ENCODE measurements around the gene SLC22A17. TPM values are rescaled to one million over a fixed set of nuclear protein-coding genes. Genes with fewer than 3 reads are reported as not detected.
"Not testable (repeated sequence)": the region's sequence is repeated elsewhere in the genome, so short reads cannot be mapped to it uniquely, and the experiment has no call there.

Gene SLC22A17
- total RNA-seq, 1 donor from 2014 or later, result 2.3 TPM

DNA sequence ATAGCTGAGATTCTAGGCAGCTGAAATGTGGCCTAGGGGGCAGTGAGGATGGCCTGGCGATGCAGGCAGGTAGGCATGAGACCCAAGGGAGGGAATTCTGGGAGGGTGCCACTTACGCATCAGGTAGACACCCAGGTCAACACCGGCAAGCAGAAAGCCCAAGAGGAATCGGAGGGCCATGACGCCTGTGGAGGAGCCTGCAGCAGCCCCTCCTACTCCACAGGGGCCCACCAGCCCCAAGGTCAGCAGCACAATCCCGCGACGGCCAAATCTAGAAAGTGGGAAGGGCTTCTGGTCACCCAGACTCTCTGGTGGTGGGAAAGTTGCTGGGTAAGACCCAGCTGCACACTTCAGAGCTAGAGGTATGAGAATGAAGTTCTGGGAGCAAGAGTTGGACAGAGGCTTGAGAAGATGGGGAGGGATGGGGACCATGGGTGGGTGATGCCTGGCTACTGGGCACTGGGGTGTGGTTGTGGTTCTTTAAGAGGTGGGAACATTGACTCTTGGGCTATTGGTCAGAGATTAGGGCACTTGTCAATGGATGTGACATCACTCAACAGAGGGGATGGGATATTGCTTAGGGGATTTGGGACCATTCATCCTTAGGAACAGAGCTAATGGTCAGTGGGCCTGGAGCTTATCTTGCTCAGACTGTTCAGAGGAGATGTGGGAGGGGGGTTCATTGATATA lies 3.4 kb downstream of the SLC22A17 start:
- Mint-ChIP-seq H3K27ac (no peak overlapping the region), H3K36me3 (ENCODE audit: low read depth) (no peaks in the 10 kb centered on the region), H3K4me3 (no peak overlapping the region), H3K27me3 (peaks cover 32% of the 10 kb centered on the region), H3K4me1 (peaks cover 4% of the 10 kb centered on the region), H3K9me3 (no peaks in the 10 kb centered on the region)
- no peak for DNase-seq
- intact Hi-C loops (cut with micrococcal nuclease), result no loop called here

DNA sequence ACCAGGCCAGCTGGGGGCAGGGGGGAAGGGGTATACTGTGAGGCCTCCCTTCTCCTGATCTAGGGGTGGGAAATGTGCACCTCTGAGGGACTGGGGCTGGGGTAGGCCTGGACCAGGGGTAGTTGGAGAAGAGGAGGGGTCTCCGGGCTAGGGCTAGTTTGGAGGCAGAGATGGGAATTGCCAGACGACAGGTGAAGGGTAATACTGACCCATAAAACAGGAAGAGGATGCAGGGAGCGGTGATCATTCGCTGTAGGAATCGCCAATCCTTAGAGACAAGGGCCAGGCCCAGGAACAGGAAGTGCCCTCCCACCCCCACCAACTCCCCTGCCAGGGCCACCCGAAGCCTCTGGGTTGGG lies 4.4 kb downstream of the SLC22A17 start:
- no peak for DNase-seq
- peaks cover 25% of the 10 kb centered on the region for H3K27me3 Mint-ChIP-seq
- H3K36me3 Mint-ChIP-seq (ENCODE audit: low read depth), result no peaks in the 10 kb centered on the region
- intact Hi-C loops (cut with micrococcal nuclease), result no loop called here
- no peak overlapping the region for H3K4me3 Mint-ChIP-seq
- no peaks in the 10 kb centered on the region for H3K9me3 Mint-ChIP-seq
- no peak overlapping the region for H3K27ac Mint-ChIP-seq
- peaks cover 4% of the 10 kb centered on the region for H3K4me1 Mint-ChIP-seq

DNA sequence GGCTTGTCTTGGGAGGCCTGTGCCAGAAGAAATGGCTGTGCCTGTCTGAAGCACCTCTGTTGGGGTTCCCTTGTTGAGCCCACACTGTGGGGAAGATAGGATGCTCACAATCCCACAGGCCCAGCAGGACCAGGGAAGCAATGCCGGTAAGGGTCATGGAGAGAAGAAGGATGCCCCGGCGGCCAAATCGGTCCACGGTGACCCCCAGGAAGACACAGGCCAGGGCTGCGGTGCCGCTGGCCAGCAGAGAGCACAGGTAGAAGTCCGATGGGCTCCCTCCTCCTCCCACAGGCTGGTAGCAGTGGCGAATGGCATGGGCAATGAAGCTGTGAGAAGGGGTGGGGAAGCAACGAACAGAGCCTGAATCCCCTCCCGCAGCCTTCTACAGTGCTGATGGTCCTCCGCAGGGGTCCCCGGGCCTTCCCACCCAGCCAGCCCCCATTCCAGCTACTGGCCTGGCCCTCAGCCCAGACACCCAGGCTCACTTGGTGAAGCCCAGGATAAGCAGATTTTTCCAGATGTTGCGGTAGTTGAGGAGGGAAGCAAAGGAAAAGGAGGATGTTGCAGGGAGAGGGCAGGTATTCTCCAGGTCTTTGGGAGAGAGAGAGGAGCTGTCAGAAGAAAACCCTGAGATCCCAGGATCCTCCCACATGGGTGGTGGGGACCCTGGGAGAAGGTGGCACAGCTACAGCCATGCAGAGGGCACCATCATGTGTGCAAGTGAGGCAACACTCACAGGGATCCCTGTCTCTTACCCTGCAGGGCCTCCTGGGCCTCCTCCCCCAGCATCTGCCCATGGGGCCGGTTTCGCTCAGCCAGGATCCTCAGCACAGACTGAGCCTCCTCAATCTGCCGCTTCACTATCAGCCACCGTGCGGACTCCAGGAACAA lies 5.0 kb downstream of the SLC22A17 start:
- Mint-ChIP-seq H3K4me3 (no peak overlapping the region), H3K27ac (no peak overlapping the region), H3K36me3 (ENCODE audit: low read depth) (no peaks in the 10 kb centered on the region), H3K4me1 (peaks cover 2% of the 10 kb centered on the region), H3K27me3 (peaks cover 20% of the 10 kb centered on the region), H3K9me3 (no peaks in the 10 kb centered on the region)
- intact Hi-C loops (cut with micrococcal nuclease), result no loop called here
- no peak for DNase-seq

DNA sequence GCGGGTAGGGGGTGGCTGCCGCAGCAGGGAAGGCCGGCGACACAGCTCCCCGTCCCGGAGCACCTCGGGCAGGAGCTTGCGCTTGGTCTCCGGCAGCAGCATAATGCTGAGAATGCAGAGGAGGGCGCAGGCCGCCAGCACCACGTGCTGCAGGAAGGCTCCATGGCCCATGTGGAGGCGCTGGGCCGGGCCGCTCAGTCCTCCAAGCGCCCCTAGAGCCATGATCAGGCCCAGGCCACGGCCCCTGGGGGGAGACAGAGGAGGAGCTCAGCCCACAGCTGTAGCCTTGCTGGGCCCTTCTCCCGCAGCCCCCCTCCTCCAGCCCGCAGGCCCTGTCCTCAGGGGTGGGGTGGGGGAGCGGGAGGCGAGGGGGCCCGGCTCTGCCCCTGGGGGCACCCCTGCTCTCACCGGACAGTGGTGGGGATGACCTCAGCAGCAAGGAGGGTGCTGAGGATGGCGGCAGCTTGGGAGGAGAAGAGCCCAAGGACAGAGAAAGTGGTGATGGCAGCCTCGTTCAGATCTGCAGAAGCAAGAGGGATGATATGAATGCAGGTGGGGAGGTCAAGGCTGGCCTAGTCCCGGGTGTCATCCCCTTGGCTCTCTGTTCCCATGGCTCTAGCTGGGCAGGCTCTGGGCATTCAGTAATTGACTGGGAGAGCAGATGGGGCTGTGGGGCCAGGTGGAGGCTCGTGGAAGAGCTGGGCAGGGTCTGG lies 5.8 kb downstream of the SLC22A17 start:
- no peak for DNase-seq
- H3K4me1 Mint-ChIP-seq, result peaks cover 2% of the 10 kb centered on the region
- intact Hi-C loops (cut with micrococcal nuclease), result no loop called here
- H3K36me3 Mint-ChIP-seq (ENCODE audit: low read depth), result no peaks in the 10 kb centered on the region
- H3K27ac Mint-ChIP-seq, result no peak overlapping the region
- no peaks in the 10 kb centered on the region for H3K9me3 Mint-ChIP-seq
- H3K27me3 Mint-ChIP-seq, result peaks cover 25% of the 10 kb centered on the region
- no peak overlapping the region for H3K4me3 Mint-ChIP-seq

DNA sequence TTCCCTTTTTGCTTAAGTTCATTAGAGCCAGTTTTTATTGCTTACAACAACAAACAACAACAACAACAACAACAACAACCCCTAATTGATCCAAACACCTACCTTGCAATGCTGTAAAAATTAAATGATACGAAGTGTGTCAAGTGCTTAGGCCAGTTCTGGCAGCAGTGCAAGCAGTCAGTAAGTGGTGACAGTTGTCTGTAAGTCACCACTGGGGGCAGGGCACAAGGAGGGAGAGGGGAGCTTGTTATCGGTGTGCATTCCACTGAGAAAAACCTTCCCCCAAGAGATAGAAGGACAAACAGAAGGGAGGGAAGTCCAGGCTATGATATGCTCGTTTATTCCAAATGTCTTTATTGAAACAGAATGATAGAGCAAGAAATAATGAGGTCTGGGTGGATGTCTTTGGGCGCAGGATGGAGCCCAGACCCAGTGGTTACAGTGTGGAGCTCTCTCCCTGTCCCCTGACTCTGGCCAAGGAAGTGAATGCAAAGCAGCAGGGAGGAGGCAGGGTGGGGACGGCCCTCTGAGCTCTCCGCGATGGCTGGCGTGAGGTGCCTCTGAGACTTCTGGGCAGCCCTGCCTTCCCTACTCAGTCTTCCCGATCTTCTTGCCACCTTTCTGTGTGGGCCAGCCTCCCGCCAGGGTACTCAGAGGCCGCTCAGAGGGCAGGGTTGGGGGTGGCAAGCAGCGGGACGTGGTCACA lies 6.5 kb downstream of the SLC22A17 start:
- H3K4me1 Mint-ChIP-seq, result peaks cover 2% of the 10 kb centered on the region
- H3K27ac Mint-ChIP-seq, result no peak overlapping the region
- H3K4me3 Mint-ChIP-seq, result no peak overlapping the region
- no peak for DNase-seq
- no peaks in the 10 kb centered on the region for H3K9me3 Mint-ChIP-seq
- intact Hi-C loops (cut with micrococcal nuclease), result no loop called here
- H3K36me3 Mint-ChIP-seq (ENCODE audit: low read depth), result no peaks in the 10 kb centered on the region
- peaks cover 22% of the 10 kb centered on the region for H3K27me3 Mint-ChIP-seq

DNA sequence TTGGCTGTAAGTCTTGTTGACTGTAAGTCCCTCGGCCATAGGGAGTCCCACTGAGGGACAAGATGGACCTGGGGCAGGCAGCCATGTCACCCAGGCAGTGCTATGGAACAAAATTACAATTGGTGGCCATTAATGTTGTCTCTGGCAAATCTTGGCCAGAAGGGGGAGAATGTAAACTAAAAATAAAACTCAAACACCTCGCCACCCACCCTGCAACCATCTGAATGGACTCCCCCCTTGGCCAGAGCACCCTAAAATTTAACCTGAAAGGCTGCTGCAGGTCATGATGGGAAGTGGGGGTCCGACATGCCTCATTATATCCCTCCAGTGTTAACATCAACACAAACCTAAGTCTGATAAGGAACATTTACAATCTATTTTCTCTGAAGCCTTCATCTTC lies 8.2 kb downstream of the SLC22A17 start:
- H3K4me3 Mint-ChIP-seq, result no peak overlapping the region
- H3K4me1 Mint-ChIP-seq, result no peaks in the 10 kb centered on the region
- intact Hi-C loops (cut with micrococcal nuclease), result no loop called here
- H3K27me3 Mint-ChIP-seq, result peaks cover 12% of the 10 kb centered on the region
- DNase-seq, result no peak
- H3K36me3 Mint-ChIP-seq (ENCODE audit: low read depth), result no peaks in the 10 kb centered on the region
- peaks cover 3% of the 10 kb centered on the region for H3K9me3 Mint-ChIP-seq
- H3K27ac Mint-ChIP-seq, result no peak overlapping the region

DNA sequence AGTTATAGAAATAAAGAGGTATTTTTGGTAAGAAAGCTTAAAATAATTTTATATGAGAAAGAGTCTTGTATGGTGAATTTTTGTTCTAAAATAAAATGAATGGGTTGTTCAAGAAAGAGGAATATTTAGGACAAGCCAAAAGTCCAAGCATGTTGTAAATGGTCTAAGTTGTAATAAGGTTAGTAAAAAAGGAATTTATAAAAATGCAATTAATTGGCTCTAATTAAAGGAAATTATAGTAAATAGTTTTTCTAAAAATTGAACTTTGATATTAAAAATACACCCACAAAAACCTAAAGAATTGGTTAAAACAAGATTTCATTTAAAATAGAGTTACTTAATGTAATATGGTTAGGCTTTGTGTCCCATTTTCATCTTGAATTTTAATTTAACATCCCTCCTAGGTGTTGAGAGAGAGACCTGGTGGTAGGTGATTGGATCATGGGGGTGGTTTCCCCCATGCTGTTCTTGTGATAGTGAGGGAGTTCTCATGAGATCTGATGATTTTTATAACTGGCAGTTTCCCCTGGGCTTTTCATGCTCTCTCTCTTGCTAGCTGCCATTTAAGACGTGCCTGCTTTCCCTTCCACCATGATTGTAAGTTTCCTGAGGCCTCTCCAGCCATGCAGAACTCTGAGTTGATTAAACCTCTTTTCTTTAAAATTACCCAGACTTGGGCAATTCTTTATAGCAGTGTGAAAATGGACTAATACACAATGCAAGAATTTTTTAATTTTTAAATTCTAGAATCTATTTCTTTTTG lies 13.0 kb downstream of the SLC22A17 start:
- intact Hi-C loops (cut with micrococcal nuclease), result no loop called here
- no peak for DNase-seq
- peaks cover 3% of the 10 kb centered on the region for H3K9me3 Mint-ChIP-seq
- H3K27me3 Mint-ChIP-seq, result peaks cover 29% of the 10 kb centered on the region
- H3K4me1 Mint-ChIP-seq, result no peaks in the 10 kb centered on the region
- no peaks in the 10 kb centered on the region for H3K36me3 Mint-ChIP-seq (ENCODE audit: low read depth)
- H3K27ac Mint-ChIP-seq, result no peak overlapping the region
- no peak overlapping the region for H3K4me3 Mint-ChIP-seq

DNA sequence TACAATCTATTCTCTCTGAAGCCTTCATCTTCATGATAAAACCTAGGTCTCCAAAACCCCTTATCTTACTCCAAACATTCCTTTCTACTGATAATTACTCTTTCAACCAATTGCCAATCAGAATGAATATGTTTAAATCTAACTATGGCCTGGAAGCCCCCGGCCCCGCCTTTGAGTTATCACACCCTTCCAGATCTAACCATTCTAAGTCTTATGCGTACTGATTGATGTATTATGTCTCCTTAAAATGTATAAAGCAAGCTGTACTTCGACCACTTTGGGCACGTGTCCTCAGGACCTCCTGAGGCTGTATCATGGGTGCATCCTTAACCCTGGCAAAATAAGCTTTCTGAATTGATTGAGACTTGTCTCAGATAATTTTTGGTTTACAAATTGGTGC lies 17.1 kb downstream of the SLC22A17 start:
- Mint-ChIP-seq H3K4me3 (no peak overlapping the region), H3K36me3 (ENCODE audit: low read depth) (no peaks in the 10 kb centered on the region), H3K9me3 (peaks cover 3% of the 10 kb centered on the region), H3K27ac (no peak overlapping the region), H3K4me1 (no peaks in the 10 kb centered on the region), H3K27me3 (peaks cover 25% of the 10 kb centered on the region)
- intact Hi-C loops (cut with micrococcal nuclease), result no loop called here
- no peak for DNase-seq

DNA sequence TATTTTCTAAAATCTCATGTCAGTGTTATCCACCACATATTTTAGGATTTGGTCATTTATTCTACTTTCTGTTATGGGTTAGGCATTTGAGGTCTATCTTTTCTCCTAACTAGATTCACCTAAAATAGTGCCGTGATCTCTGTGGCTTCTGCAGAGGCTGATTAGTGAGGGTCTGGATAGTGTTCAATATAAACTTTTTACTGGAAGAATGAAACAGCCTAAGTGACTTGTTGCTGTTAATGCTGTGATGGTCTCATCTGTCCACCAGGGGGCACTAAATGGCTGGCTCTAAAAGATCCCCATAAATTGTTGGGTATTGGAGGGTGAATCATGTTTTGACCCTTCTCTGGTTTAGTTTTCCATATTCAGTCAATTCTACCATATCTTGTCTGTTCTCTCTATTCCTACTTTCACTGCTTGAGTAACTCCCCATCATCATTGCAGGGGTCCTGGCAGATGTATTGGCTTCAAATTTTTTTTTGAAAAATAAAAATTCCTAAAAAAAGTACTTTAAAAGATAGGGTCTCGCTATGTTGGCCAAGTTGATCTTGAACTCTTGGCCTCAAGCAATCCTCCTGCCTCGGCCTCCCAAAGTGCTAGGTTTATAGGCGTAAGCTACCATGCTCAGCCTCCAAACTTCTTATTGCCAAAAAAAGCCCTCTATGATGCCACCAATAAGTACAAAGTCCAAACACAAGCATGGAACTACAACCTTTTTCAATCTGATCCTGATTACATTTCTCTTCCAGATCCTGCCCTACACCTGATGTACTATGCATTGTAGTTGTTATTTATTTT lies 24.5 kb downstream of the SLC22A17 start:
- Mint-ChIP-seq H3K4me3 (no peak overlapping the region), H3K4me1 (peaks cover 5% of the 10 kb centered on the region), H3K9me3 (no peaks in the 10 kb centered on the region), H3K36me3 (ENCODE audit: low read depth) (peaks cover 30% of the 10 kb centered on the region), H3K27ac (no peak overlapping the region), H3K27me3 (peaks cover 4% of the 10 kb centered on the region)
- intact Hi-C loops (cut with micrococcal nuclease), result loop anchor here (1.0 to 2.0 kb wide), 4 partner anchors 25 to 235 kb away; partner anchors contain the start of gene SLC22A17
- peak; percentile 88 for DNase-seq

DNA sequence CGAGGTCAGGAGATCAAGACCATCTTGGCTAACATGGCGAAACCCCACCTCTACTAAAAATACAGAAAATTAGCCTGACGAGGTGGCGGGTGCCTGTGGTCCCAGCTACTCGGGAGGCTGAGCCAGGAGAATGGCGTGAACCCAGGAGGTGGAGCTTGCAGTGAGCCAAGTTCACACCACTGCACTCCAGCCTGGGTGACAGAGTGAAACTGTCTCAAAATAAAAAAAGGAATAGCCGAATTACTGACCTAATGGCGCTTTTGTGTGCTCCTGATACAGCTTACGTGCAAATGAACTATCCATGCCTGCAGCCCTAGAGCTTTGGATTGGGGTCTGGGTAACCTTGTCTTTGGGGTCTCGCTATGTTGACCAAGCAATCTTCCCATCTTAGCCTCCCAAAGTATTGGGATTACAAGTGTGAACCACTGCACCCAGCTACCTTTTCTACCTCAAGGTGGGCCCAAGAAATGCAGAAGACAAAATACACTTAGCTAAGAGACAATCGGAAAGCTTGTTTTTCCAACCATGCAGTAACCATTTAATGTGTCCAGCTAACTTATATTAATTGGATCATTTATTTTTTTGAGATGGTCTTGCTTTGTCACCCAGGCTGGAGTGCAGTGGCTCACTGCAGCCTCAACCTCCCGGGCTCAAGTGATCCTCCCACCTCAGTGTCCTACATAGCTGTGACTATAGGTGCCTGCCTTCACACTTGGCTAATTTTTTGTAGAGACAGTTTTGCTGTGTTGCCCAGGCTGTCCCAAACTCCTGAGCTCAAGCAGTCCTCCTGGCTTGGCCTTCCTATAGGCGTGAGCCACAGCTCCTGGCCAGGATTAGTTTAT lies 26.0 kb downstream of the SLC22A17 start:
- no peak for DNase-seq
- peaks cover 13% of the 10 kb centered on the region for H3K4me1 Mint-ChIP-seq
- peaks cover 4% of the 10 kb centered on the region for H3K27me3 Mint-ChIP-seq
- no peak overlapping the region for H3K27ac Mint-ChIP-seq
- peaks cover 43% of the 10 kb centered on the region for H3K36me3 Mint-ChIP-seq (ENCODE audit: low read depth)
- H3K4me3 Mint-ChIP-seq, result no peak overlapping the region
- intact Hi-C loops (cut with micrococcal nuclease), result no loop called here
- no peaks in the 10 kb centered on the region for H3K9me3 Mint-ChIP-seq

DNA sequence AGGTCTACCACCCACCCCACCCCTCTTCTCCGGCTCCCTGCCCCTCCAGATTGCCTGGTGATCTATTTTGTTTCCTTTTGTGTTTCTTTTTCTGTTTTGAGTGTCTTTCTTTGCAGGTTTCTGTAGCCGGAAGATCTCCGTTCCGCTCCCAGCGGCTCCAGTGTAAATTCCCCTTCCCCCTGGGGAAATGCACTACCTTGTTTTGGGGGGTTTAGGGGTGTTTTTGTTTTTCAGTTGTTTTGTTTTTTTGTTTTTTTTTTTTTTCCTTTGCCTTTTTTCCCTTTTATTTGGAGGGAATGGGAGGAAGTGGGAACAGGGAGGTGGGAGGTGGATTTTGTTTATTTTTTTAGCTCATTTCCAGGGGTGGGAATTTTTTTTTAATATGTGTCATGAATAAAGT lies 26.9 kb downstream of the SLC22A17 start:
- H3K4me3 Mint-ChIP-seq; H3K27ac Mint-ChIP-seq; intact Hi-C loops (cut with micrococcal nuclease); H3K9me3 Mint-ChIP-seq; DNase-seq; H3K27me3 Mint-ChIP-seq: not testable (repeated sequence)
- peaks cover 46% of the 10 kb centered on the region for H3K36me3 Mint-ChIP-seq (ENCODE audit: low read depth)
- peaks cover 13% of the 10 kb centered on the region for H3K4me1 Mint-ChIP-seq

DNA sequence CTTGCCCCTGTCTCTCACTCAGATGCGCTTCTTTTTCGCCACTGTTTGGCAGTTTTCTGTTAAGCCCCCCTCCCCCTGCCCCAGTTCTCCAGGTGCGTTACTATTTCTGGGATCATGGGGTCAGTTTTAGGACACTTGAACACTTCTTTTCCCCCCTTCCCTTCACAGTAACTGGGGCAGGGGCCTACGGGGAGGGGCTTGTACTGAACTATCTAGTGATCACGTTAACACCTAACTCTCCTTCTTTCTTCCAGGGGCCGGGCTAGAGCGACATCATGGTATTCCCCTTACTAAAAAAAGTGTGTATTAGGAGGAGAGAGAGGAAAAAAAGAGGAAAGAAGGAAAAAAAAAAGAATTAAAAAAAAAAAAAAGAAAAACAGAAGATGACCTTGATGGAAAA lies 27.7 kb downstream of the SLC22A17 start:
- no peak overlapping the region for H3K27ac Mint-ChIP-seq
- H3K9me3 Mint-ChIP-seq, result peaks cover 3% of the 10 kb centered on the region
- H3K4me1 Mint-ChIP-seq, result peaks cover 21% of the 10 kb centered on the region
- H3K4me3 Mint-ChIP-seq, result no peak overlapping the region
- H3K36me3 Mint-ChIP-seq (ENCODE audit: low read depth), result peaks cover 48% of the 10 kb centered on the region
- H3K27me3 Mint-ChIP-seq, result no peaks in the 10 kb centered on the region
- intact Hi-C loops (cut with micrococcal nuclease), result no loop called here
- DNase-seq, result no peak

Measured in activated CD4-positive, alpha-beta T cell treated with anti-CD3 and anti-CD28 coated beads, Interleukin-2, amount 10 ng/mL, durations not matched to agents 24 days and 14 days (primary cell).